Stimulated activated effector memory CD8-positive, alpha-beta T cell treated with anti-CD3 and anti-CD28 coated beads, Interleukin-12 subunit alpha, Interleukin-12 subunit beta, amount 100 ng/mL, for 72 hours (primary cell): ENCODE data around the gene TMC1.

Experiments
- ATAC-seq: fragments of 150-1000 bp; cut with Tn5 transposase; 2 replicates; pipeline ENCODE4 v1.10.0; 2021
- DNase-seq, 2 donors: peaks; one replicate each; pipeline ENCODE4 v3.0.0; 2021 to 2022; ENCODE audit warnings: low spot score in 2 of 2
- H3K27ac Mint-ChIP-seq: one replicate; pipeline ENCODE4 v1.8.0; 2022; ENCODE audit warnings: mild to moderate bottlenecking, mixed read lengths
- H3K36me3 Mint-ChIP-seq: one replicate; pipeline ENCODE4 v1.8.0; 2022; ENCODE audit warnings: mild to moderate bottlenecking, mixed read lengths
- H3K4me1 Mint-ChIP-seq: one replicate; pipeline ENCODE4 v1.8.0; 2022; ENCODE audit warnings: mixed read lengths
- H3K4me3 Mint-ChIP-seq: one replicate; pipeline ENCODE4 v1.8.0; 2022; ENCODE audit warnings: mild to moderate bottlenecking, mixed read lengths
- H3K9me3 Mint-ChIP-seq: one replicate; pipeline ENCODE4 v1.8.0; 2022; ENCODE audit warnings: mixed read lengths

Gene TMC1

DNA sequence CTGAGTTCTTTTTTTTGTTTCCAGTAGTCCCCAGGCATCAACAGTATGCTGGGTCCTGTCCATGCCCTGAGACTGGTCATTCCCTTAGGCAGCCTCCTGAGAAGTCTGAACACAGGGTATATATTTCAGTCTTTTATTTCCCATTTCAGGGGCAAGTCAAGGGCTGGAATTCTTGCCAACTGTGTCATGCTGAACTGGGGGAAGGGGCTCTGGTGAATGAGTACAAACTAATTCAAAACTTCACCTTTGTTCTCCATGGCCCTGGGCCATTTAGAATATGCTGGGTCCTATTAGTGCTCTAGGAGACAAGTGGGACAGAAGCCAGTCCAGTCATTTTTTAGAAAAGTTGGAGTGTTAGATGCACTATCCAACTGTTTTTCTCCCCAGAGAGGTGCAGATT is 170.3 kb downstream of the TMC1 start:
- H3K27ac Mint-ChIP-seq: no peak overlapping the region
- H3K4me3 Mint-ChIP-seq: no peak overlapping the region
- no peaks in the 10 kb centered on the region for H3K36me3 Mint-ChIP-seq
- H3K9me3 Mint-ChIP-seq: no peaks in the 10 kb centered on the region
- no peak for ATAC-seq
- no peaks in the 10 kb centered on the region for H3K4me1 Mint-ChIP-seq
- no peak for DNase-seq

DNA sequence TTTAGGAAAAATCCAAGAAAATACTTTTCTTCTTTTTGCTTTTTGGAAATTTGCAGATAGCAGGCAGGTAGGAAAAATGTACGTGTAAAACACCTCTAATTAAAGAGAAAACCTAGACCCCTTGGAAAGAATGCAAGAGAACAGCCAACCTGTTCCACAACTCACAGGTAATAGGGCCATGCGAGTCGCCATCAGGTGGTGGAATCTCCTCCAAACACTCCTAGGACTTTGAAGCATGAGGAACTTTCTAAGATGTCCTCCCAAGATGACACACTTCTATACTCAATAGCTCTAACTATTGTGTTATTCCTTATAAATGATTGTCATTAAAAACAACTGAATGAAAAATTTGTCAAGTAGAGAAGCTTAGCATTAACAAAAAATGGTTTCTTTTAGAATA is 174.0 kb downstream of the TMC1 start:
- no peak for DNase-seq
- H3K36me3 Mint-ChIP-seq: no peaks in the 10 kb centered on the region
- no peaks in the 10 kb centered on the region for H3K4me1 Mint-ChIP-seq
- no peaks in the 10 kb centered on the region for H3K9me3 Mint-ChIP-seq
- no peak for ATAC-seq
- H3K4me3 Mint-ChIP-seq: no peak overlapping the region
- no peak overlapping the region for H3K27ac Mint-ChIP-seq

DNA sequence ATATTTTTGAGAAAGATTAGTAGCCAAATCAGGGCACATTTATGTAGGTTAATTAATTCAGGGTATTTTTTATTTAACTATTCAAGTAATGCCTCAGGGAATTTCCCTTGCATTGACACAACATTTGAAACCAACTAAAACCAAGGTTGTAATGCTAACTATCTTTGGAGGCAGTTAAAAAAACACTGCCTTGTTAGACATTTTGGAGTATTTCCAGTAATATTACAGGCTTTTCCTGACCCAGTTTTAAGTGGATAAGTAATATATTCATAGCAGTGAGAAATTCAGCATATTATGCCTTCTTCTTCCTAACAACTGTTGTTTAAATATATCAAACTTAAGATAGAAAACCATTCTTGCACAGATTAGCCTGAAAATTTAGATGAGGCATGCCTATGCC is 175.1 kb downstream of the TMC1 start:
- no peak for DNase-seq
- no peak overlapping the region for H3K4me3 Mint-ChIP-seq
- no peak overlapping the region for H3K27ac Mint-ChIP-seq
- no peaks in the 10 kb centered on the region for H3K4me1 Mint-ChIP-seq
- H3K36me3 Mint-ChIP-seq: no peaks in the 10 kb centered on the region
- H3K9me3 Mint-ChIP-seq: no peaks in the 10 kb centered on the region
- ATAC-seq: no peak

DNA sequence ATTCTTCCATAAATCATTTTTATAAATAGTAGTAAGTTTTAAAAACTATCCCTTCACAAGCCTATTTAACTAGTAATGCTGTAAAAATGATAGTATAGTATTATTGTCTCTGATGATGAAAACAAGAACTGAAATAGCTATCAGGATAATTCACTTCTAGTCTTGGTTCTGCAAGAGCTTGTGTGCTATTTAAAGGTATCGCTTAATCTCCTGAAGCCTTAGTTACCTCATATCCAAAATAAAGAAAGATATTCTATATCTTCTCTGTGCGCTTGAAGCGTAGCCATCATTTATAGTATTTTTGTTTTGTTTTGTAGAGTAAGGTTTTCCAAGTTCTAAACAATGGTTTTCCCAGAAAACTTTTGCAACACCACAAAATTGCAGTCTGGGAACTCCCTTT is 180.1 kb downstream of the TMC1 start:
- H3K4me1 Mint-ChIP-seq: no peaks in the 10 kb centered on the region
- ATAC-seq (no peak), DNase-seq (no peak)
- H3K4me3 Mint-ChIP-seq: no peak overlapping the region
- no peaks in the 10 kb centered on the region for H3K9me3 Mint-ChIP-seq
- H3K36me3 Mint-ChIP-seq: no peaks in the 10 kb centered on the region
- H3K27ac Mint-ChIP-seq: no peak overlapping the region

DNA sequence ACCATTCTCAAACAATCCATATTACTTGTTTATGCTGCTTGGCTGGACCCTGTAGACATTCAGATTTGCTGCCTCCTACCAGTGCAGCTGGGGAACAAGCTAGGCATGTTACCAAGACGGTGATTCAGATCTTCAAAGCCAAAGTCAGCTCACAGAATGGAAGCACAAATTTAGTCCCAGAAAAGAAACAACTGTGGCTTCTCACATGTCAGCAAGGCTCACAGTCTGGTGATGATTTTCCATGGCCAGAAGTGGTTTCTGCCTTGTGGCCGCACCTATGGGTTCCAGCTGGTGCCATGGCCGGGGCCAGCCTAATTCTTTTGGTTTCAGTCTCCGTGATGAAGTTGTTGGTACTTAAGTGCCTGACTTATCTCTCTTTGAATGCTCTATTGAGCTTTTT is 182.2 kb downstream of the TMC1 start:
- Mint-ChIP-seq H3K4me3 (no peak overlapping the region), H3K36me3 (no peaks in the 10 kb centered on the region), H3K4me1 (no peaks in the 10 kb centered on the region), H3K9me3 (no peaks in the 10 kb centered on the region), H3K27ac (no peak overlapping the region)
- ATAC-seq (no peak), DNase-seq (no peak)

DNA sequence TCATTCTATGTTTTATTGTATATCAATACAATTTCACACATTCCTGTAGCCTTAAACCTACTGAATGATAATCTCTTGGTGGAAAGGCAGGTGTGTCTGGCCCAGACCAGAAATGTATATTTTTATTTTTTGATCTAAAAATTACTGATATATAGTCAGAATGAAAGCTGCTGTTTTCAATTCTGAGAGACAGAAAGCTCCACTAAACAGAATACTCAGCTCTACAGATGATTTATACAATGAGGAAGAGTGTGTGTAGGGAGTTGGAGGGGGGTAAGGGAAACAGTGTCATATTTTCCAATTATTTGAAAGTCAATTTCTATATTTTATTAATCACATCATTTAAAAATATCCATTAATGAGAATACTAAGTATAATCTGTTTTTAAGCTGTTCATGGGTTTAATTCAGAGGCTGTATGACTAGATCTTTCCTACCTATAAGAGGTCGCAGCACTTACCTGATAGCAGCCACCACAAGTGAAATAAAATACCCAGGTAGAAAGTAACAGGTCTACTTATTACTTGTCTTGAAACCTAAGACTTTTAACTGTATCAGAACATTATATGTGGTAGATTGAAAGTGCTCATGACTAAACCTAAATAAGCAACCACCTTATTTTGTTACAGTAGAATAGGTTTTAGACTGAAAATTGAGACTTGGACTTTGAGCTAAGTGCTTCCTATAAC is 183.4 kb downstream of the TMC1 start:
- Mint-ChIP-seq H3K4me3 (no peak overlapping the region), H3K4me1 (no peaks in the 10 kb centered on the region), H3K27ac (no peak overlapping the region), H3K36me3 (no peaks in the 10 kb centered on the region), H3K9me3 (no peaks in the 10 kb centered on the region)
- ATAC-seq: no peak
- no peak for DNase-seq

DNA sequence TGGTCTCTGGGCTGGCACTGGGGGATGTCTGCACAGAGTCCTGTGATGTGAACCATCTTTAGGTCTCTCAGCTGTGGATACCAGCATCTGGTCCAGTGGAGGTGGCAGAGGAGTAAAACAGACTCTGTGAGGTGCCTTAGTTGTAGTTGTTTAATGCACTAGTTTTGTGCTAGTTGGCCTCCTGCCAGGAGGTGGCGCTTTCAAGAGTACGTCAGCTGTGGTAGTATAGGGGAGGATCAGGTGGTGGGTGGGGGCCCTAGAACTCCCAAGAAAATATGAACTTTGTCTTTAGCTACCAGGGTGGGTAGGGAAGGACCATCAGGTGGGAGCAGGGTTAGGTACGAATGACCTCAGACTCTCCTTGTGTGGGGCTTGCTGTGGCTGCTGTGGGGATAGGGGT is 197.1 kb downstream of the TMC1 start:
- ATAC-seq (no peak), DNase-seq (no peak)
- Mint-ChIP-seq H3K9me3 (no peaks in the 10 kb centered on the region), H3K27ac (no peak overlapping the region), H3K36me3 (no peaks in the 10 kb centered on the region), H3K4me3 (no peak overlapping the region), H3K4me1 (no peaks in the 10 kb centered on the region)

DNA sequence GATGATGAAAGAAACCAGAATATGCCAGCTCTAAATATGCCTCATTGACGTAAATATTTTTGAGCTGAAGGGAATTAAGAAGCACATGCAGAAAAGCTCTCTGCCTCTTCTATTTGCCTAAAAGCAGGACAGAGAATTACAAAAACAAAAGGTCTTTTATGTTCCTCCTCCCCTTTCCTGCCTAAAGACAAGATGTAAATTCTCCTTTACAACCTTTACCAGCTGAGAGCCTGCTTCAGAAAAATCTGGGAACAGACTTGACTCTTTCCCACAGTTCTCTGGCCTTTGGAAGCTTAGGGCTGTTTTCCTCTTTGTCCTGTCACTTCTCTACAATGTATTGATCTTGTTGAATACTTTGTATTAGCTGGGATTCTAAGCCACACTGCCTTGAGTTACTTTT is 199.7 kb downstream of the TMC1 start:
- H3K4me3 Mint-ChIP-seq: no peak overlapping the region
- H3K36me3 Mint-ChIP-seq: no peaks in the 10 kb centered on the region
- DNase-seq: no peak
- no peak for ATAC-seq
- no peaks in the 10 kb centered on the region for H3K4me1 Mint-ChIP-seq
- H3K9me3 Mint-ChIP-seq: no peaks in the 10 kb centered on the region
- no peak overlapping the region for H3K27ac Mint-ChIP-seq

DNA sequence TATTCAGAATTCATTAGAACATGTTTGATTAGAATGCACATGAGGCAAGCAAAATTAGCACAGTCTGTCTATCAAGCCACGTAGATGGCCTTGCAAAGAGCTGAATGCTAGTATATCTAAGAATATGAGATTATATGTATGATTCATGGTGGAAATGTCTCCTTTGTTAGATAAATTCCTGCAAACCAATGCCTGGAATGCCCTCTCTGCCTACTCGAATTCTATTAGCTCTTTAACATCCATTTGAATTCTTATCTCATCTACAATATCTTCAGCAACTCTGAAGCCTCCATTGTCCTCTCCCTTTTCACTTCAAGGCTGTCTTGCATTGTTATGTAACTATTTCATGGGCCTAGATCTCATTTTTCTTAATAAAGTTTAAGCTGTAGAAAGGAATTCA is 205.5 kb downstream of the TMC1 start:
- ATAC-seq (no peak), DNase-seq (no peak)
- H3K27ac Mint-ChIP-seq: no peak overlapping the region
- no peak overlapping the region for H3K4me3 Mint-ChIP-seq
- no peaks in the 10 kb centered on the region for H3K36me3 Mint-ChIP-seq
- H3K9me3 Mint-ChIP-seq: no peaks in the 10 kb centered on the region
- no peaks in the 10 kb centered on the region for H3K4me1 Mint-ChIP-seq

DNA sequence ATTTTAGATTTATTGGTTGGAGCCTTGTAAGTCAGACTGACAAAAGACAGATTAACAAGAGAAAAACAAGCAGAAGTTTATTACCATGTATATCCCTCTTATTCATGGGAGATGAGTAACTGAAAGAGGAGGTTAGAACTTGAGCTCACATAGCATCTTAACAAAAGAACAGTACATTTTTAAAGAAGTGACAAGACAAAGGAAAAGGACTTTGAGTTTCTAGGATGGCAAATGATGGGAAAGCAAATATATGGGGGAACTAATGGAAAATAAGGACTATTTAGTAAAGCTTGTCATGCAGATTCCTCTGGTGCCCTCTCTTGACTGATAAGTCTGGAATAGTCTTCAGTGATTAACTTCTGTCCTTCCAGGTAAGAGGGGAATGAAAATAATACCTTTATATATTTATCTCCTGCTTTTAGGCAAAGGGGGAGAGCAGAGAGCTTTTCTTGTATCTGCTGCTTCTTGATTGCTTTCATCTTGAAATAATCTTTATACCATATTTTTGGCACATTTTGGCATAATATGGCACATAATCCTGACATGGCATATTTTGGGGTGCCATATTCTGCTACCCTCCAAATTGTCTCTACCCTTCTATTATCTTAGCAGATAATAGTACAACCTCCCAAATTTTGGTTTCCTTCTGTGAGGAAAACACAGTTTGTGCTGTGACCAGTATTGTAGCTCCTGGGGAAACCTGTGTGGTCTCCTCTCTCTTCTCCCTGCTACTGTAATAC is 206.8 kb downstream of the TMC1 start:
- no peaks in the 10 kb centered on the region for H3K36me3 Mint-ChIP-seq
- DNase-seq: no peak
- no peak overlapping the region for H3K27ac Mint-ChIP-seq
- H3K4me3 Mint-ChIP-seq: no peak overlapping the region
- no peak for ATAC-seq
- H3K4me1 Mint-ChIP-seq: no peaks in the 10 kb centered on the region
- no peaks in the 10 kb centered on the region for H3K9me3 Mint-ChIP-seq

DNA sequence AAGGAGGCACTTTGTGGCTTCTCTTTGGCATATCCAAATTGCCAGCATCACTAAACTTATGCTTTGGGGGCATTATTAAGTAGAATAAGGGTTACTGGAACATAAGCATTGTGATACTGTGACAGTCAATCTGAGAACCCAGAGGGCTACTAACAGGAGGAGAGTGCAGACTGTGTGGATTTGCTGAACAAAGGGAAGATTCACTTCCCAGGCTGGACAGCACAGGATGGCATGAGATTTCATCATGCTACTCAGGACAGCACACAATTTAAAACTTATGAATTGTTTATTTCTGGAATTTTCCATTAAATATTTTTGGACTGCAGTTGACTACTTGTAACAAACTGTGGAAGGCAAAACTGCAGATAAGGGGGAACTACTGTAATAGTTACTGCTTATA is 212.5 kb downstream of the TMC1 start:
- Mint-ChIP-seq H3K27ac (no peak overlapping the region), H3K9me3 (no peaks in the 10 kb centered on the region), H3K4me3 (no peak overlapping the region), H3K36me3 (no peaks in the 10 kb centered on the region), H3K4me1 (no peaks in the 10 kb centered on the region)
- DNase-seq: no peak
- no peak for ATAC-seq

DNA sequence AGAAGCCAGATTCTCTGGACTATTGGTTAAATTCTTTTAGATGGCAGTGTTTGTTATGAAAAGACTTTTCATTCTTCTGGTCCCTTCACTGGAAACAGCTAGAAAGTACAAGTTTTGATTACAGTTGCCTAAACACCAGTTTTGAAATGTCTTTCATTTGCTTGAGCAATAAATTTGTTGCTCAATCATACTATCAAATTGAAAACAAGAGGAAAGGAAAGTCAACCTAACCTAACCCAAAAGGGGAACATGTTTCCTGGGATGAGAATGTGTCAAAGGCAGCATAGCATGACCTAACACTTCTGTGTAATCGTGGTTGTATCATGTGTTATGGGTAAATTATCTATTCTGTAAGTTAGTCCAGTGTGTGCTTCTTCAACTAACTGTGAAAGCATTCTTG is 213.2 kb downstream of the TMC1 start:
- no peaks in the 10 kb centered on the region for H3K36me3 Mint-ChIP-seq
- no peak overlapping the region for H3K4me3 Mint-ChIP-seq
- ATAC-seq (no peak), DNase-seq (no peak)
- H3K27ac Mint-ChIP-seq: no peak overlapping the region
- H3K9me3 Mint-ChIP-seq: no peaks in the 10 kb centered on the region
- H3K4me1 Mint-ChIP-seq: no peaks in the 10 kb centered on the region

DNA sequence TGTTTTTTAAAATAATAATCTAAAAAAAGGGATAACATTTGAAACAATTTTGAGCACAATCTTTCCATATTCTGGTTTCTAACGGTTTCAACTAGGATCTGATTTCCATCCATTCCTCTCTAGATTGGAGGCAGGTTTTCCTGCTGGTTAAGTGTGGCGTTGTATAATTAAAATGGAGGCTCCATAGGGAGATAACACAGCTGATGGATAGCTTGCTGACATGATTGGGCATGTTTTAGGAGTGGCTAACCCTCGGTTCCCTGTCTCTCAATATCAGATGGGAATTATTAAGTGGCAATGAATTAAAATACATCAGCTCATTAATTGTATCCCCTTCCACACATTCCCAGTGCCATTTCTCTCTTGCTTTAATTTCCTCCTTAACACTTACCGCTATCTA is 222.4 kb downstream of the TMC1 start:
- Mint-ChIP-seq H3K36me3 (no peaks in the 10 kb centered on the region), H3K27ac (no peak overlapping the region), H3K4me1 (no peaks in the 10 kb centered on the region), H3K9me3 (no peaks in the 10 kb centered on the region), H3K4me3 (no peak overlapping the region)
- no peak for DNase-seq
- ATAC-seq: no peak

DNA sequence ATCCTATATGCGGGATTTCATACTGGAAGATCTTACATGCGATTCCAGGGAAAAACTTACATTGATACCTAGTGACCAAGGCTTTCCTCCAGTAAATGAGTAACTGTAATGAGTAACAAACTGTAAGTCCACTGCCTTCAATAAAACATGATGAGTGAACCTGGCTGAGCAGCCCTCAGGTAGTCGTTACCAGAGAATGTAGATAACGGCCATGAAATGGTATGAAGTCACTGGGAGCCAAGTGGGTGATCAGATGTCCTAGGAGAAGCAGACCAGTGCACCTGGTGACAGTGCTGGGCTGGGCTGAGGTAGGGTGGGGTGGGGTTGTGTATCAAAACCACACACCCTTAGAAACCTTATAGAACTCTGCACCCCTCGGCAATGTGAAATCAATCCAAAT is 227.9 kb downstream of the TMC1 start:
- no peaks in the 10 kb centered on the region for H3K4me1 Mint-ChIP-seq
- H3K9me3 Mint-ChIP-seq: no peaks in the 10 kb centered on the region
- no peaks in the 10 kb centered on the region for H3K36me3 Mint-ChIP-seq
- no peak overlapping the region for H3K4me3 Mint-ChIP-seq
- DNase-seq: no peak
- ATAC-seq: no peak
- H3K27ac Mint-ChIP-seq: no peak overlapping the region

DNA sequence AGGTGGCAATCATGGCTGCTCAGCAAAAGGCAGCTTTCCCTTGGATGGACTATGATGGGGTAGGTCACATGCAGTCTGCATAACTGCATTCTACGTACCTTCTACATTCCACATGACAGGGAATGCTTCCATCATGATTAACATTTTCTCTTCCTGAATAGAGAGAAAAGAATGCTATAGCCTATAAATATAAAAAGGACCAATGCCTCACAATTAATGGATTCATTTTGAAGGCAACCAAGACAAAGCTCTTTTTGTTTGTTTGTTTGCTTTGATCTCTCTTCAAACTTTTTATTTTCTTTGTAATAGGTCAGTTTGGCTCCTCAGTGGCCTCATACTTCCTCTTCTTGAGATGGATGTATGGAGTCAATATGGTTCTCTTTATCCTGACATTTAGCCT is 230.1 kb downstream of the TMC1 start:
- H3K4me1 Mint-ChIP-seq: no peaks in the 10 kb centered on the region
- H3K4me3 Mint-ChIP-seq: no peak overlapping the region
- ATAC-seq (no peak), DNase-seq (no peak)
- H3K9me3 Mint-ChIP-seq: no peaks in the 10 kb centered on the region
- H3K36me3 Mint-ChIP-seq: no peaks in the 10 kb centered on the region
- no peak overlapping the region for H3K27ac Mint-ChIP-seq

DNA sequence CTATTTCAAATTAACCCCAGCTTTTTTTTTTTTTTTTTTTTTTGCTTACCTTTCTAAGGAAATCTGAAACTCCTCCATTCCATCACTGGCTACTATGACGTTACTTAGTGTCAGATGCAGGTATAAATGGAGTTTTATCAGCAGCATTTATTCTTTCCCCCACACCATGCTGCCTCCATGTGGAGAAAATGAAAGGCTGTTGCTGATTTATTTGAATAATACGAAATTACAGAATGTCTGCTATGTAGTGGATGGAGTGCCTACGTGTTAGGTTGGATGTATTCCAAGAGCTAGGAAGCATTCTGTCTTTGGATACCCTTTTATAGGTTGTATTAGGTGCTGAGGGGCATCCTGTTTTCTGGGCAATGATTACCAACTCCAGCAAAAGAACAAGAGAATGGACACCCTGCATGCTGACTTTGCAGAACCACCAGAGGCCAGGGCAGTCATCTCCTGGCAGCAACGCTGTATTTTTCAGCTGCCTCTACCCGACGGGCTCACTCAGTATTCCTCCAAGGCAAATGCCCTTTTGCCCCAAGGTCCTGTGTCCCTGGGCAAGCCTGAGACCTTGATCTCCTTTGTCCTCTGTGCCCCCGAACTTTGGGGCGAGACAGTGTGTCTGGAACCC is 232.0 kb downstream of the TMC1 start:
- ATAC-seq (no peak), DNase-seq (no peak)
- H3K36me3 Mint-ChIP-seq: no peaks in the 10 kb centered on the region
- no peaks in the 10 kb centered on the region for H3K9me3 Mint-ChIP-seq
- no peaks in the 10 kb centered on the region for H3K4me1 Mint-ChIP-seq
- no peak overlapping the region for H3K27ac Mint-ChIP-seq
- H3K4me3 Mint-ChIP-seq: no peak overlapping the region
